ENCODE measurements around the gene KLHL6. TPM values are rescaled to one million over a fixed set of nuclear protein-coding genes. Genes with fewer than 3 reads are reported as not detected.

Gene KLHL6
- total and polyA plus RNA-seq, 4 donors: 0.18 to 6.8 (median 2.9) TPM

GRCh38 chr3:183554377-183554776, 1.1 kb downstream of the KLHL6 start:
- no peak for ATAC-seq (ENCODE audit: low FRiP score)
- no peak for DNase-seq
- Histone ChIP-seq H3K4me3 (ENCODE audit: low read length in 2 of 2) (no peak overlapping the region), H3K4me1 (ENCODE audit: control insufficient read depth in 1 of 2, insufficient read depth in 2 of 2, low read length in 2 of 2) (peaks cover 0 to 3% of the 10 kb centered on the region in 2 donors), H3K9me3 (ENCODE audit: control insufficient read depth, low read length) (no peaks in the 10 kb centered on the region), H3K27ac (ENCODE audit: low read depth in 1 of 2, low read length in 2 of 2) (no peak overlapping the region), H3K36me3 (ENCODE audit: control insufficient read depth in 1 of 2, insufficient read depth in 2 of 2, low read length in 1 of 2) (no peaks in the 10 kb centered on the region), H3K27me3 (ENCODE audit: control insufficient read depth in 1 of 2, insufficient read depth in 2 of 2, low read length in 1 of 2) (no peaks in the 10 kb centered on the region)
- 90 to 93% methylated on average over 1 of the region's 1 CpG for WGBS, 2 donors
- intact Hi-C loops (cut with DNase I): no loop called here

DNA sequence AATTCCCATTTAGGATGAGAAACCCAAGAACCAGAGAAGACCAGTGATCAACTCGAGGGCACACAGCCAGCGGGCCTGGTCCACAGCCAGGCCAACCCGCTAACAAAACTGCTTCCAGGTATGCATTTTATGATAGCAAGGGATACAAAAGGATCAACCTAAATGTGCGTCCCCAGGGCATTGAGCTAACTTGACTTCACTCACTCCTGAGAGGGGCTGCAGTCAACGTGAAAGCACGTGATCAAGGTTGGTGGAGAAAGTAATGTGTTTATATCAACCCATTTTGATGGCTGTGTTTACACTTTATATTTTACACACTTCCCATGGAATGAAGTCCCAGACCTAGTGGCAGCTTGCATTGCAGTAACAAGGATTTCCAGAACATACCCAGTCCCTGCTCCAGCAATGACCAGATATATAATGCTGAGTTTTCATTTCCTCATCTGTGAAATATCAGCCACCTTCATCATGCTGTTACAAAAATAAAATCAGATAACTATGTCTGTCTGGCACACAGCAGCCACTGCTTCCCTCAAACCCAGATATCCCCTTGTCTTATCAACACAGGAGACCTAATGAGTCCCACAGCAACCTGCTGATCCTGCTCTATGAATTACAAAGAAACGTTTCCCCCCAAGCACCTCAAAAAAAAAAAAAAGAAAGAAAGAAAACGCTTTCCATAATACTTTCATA, 2.0 kb downstream of the KLHL6 start:
- Histone ChIP-seq H3K4me3 (ENCODE audit: low read length in 2 of 2) (no peak overlapping the region), H3K36me3 (ENCODE audit: control insufficient read depth in 1 of 2, insufficient read depth in 2 of 2, low read length in 1 of 2) (no peaks in the 10 kb centered on the region), H3K4me1 (ENCODE audit: control insufficient read depth in 1 of 2, insufficient read depth in 2 of 2, low read length in 2 of 2) (peaks cover 0 to 3% of the 10 kb centered on the region in 2 donors), H3K27me3 (ENCODE audit: control insufficient read depth in 1 of 2, insufficient read depth in 2 of 2, low read length in 1 of 2) (no peaks in the 10 kb centered on the region), H3K9me3 (ENCODE audit: control insufficient read depth, low read length) (no peaks in the 10 kb centered on the region), H3K27ac (ENCODE audit: low read depth in 1 of 2, low read length in 2 of 2) (no peak overlapping the region)
- 64 to 70% methylated on average over 8 of the region's 8 CpGs for WGBS, 2 donors
- ATAC-seq (ENCODE audit: low FRiP score): no peak
- DNase-seq: no peak
- intact Hi-C loops (cut with DNase I): no loop called here

- Histone ChIP-seq H3K36me3 (ENCODE audit: control insufficient read depth in 1 of 2, insufficient read depth in 2 of 2, low read length in 1 of 2) (no peaks in the 10 kb centered on the region), H3K4me1 (ENCODE audit: control insufficient read depth in 1 of 2, insufficient read depth in 2 of 2, low read length in 2 of 2) (peaks cover 0 to 3% of the 10 kb centered on the region in 2 donors), H3K27ac (ENCODE audit: low read depth in 1 of 2, low read length in 2 of 2) (no peak overlapping the region), H3K27me3 (ENCODE audit: control insufficient read depth in 1 of 2, insufficient read depth in 2 of 2, low read length in 1 of 2) (no peaks in the 10 kb centered on the region), H3K9me3 (ENCODE audit: control insufficient read depth, low read length) (no peaks in the 10 kb centered on the region), H3K4me3 (ENCODE audit: low read length in 2 of 2) (no peak overlapping the region)
- no peak for DNase-seq
- no peak for ATAC-seq (ENCODE audit: low FRiP score)
- 90 to 91% methylated on average over 6 of the region's 6 CpGs for WGBS, 2 donors
- intact Hi-C loops (cut with DNase I): no loop called here
Measured at GRCh38 chr3:183551930-183552329, 3.6 kb downstream of the KLHL6 start.

DNA sequence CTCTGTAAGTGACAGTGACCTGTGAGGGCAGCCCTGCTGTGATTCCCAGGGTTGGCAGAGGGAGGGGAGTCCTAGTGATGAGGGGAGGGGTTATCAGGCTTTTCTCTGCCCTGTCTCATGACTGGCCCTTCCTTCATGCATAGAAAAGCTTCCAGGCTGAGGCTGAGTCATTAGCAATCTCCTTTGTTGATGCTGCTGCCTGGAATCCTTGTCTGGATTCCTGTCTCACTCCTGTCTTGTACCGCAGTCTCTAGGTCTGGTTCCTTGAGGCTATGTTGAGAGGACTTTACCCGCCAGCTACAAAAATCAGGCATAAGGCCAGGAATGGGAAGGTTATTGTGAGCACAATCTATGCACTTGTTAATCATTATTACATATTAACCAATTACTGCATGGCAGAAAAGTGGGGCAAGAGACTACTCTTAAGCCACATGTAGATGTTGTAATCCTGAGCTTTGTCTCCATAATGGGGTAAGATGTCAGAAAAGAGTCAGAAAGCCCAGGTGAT, 7.2 kb downstream of the KLHL6 start:
- 51 to 52% methylated on average over 2 of the region's 2 CpGs for WGBS, 2 donors
- no peaks in the 10 kb centered on the region for H3K36me3 ChIP-seq (ENCODE audit: control insufficient read depth in 1 of 2, insufficient read depth in 2 of 2, low read length in 1 of 2)
- H3K4me3 ChIP-seq (ENCODE audit: low read length in 2 of 2): no peak overlapping the region
- DNase-seq (no peak), ATAC-seq (ENCODE audit: low FRiP score) (no peak)
- peaks cover 0 to 3% of the 10 kb centered on the region in 2 donors for H3K4me1 ChIP-seq (ENCODE audit: control insufficient read depth in 1 of 2, insufficient read depth in 2 of 2, low read length in 2 of 2)
- intact Hi-C loops (cut with DNase I): no loop called here
- no peaks in the 10 kb centered on the region for H3K27me3 ChIP-seq (ENCODE audit: control insufficient read depth in 1 of 2, insufficient read depth in 2 of 2, low read length in 1 of 2)
- H3K27ac ChIP-seq (ENCODE audit: low read depth in 1 of 2, low read length in 2 of 2): no peak overlapping the region
- no peaks in the 10 kb centered on the region for H3K9me3 ChIP-seq (ENCODE audit: control insufficient read depth, low read length)

DNA sequence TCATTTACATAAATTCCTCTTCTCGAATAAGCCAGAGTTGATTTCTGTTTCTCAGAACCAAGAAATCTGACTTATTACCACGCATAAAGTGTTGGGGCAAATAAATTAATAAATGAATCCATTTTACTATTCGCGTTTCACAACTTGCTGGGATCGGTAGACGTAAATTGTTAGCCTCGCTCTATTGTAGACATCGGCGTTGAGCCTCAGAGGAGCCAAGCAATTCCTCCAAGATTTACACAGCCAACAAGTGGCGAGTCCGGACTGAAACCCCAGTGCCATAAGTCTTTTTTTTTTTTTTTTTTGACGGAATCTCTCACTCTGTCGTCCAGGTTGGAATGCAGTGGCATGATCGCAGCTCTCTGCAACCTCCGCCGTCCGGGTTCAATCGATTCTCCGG, 8.9 kb downstream of the KLHL6 start:
- WGBS, 2 donors: 91 to 93% methylated on average over 19 of the region's 19 CpGs
- Histone ChIP-seq H3K36me3 (ENCODE audit: control insufficient read depth in 1 of 2, insufficient read depth in 2 of 2, low read length in 1 of 2) (no peaks in the 10 kb centered on the region), H3K27me3 (ENCODE audit: control insufficient read depth in 1 of 2, insufficient read depth in 2 of 2, low read length in 1 of 2) (no peaks in the 10 kb centered on the region), H3K4me3 (ENCODE audit: low read length in 2 of 2) (no peak overlapping the region), H3K27ac (ENCODE audit: low read depth in 1 of 2, low read length in 2 of 2) (no peak overlapping the region), H3K4me1 (ENCODE audit: control insufficient read depth in 1 of 2, insufficient read depth in 2 of 2, low read length in 2 of 2) (no peaks in the 10 kb centered on the region), H3K9me3 (ENCODE audit: control insufficient read depth, low read length) (no peaks in the 10 kb centered on the region)
- intact Hi-C loops (cut with DNase I): no loop called here
- ATAC-seq (ENCODE audit: low FRiP score) (no peak), DNase-seq (no peak)

GRCh38 chr3:183545708-183546107, 9.8 kb downstream of the KLHL6 start:
- Histone ChIP-seq H3K9me3 (ENCODE audit: control insufficient read depth, low read length) (no peaks in the 10 kb centered on the region), H3K36me3 (ENCODE audit: control insufficient read depth in 1 of 2, insufficient read depth in 2 of 2, low read length in 1 of 2) (no peaks in the 10 kb centered on the region), H3K27me3 (ENCODE audit: control insufficient read depth in 1 of 2, insufficient read depth in 2 of 2, low read length in 1 of 2) (no peaks in the 10 kb centered on the region), H3K4me3 (ENCODE audit: low read length in 2 of 2) (no peak overlapping the region), H3K4me1 (ENCODE audit: control insufficient read depth in 1 of 2, insufficient read depth in 2 of 2, low read length in 2 of 2) (no peaks in the 10 kb centered on the region), H3K27ac (ENCODE audit: low read depth in 1 of 2, low read length in 2 of 2) (no peak overlapping the region)
- intact Hi-C loops (cut with DNase I): no loop called here
- 85 to 86% methylated on average over 6 of the region's 6 CpGs for WGBS, 2 donors
- ATAC-seq (ENCODE audit: low FRiP score) (no peak), DNase-seq (no peak)

DNA sequence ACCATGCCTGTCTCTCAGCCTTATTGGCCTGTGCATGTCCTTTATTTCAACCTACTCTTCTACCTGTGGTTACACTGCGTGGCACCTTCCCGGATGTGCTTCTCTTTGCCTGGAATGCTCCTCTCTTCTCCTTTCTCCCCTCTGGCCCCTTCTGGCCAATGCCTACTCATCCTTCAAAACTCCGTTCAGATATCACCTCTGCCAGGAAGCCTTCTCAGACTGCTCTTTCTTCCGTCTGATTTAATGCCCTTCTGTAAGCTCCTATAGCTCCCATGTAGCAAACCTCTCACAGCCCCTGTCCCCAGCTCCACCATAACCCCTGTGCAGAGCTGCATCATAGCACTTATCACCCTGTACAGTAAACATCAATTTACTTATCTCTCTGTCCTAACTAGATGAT, 13.2 kb downstream of the KLHL6 start:
- no peaks in the 10 kb centered on the region for H3K27me3 ChIP-seq (ENCODE audit: control insufficient read depth in 1 of 2, insufficient read depth in 2 of 2, low read length in 1 of 2)
- no peaks in the 10 kb centered on the region for H3K9me3 ChIP-seq (ENCODE audit: control insufficient read depth, low read length)
- no peak for DNase-seq
- 90 to 97% methylated on average over 4 of the region's 4 CpGs for WGBS, 2 donors
- intact Hi-C loops (cut with DNase I): no loop called here
- H3K36me3 ChIP-seq (ENCODE audit: control insufficient read depth in 1 of 2, insufficient read depth in 2 of 2, low read length in 1 of 2): no peaks in the 10 kb centered on the region
- H3K4me1 ChIP-seq (ENCODE audit: control insufficient read depth in 1 of 2, insufficient read depth in 2 of 2, low read length in 2 of 2): no peaks in the 10 kb centered on the region
- ATAC-seq (ENCODE audit: low FRiP score): no peak
- H3K4me3 ChIP-seq (ENCODE audit: low read length in 2 of 2): no peak overlapping the region
- H3K27ac ChIP-seq (ENCODE audit: low read depth in 1 of 2, low read length in 2 of 2): no peak overlapping the region

GRCh38 chr3:183541738-183542137, 13.8 kb downstream of the KLHL6 start:
- H3K27ac ChIP-seq (ENCODE audit: low read depth in 1 of 2, low read length in 2 of 2): no peak overlapping the region
- DNase-seq (no peak), ATAC-seq (ENCODE audit: low FRiP score) (no peak)
- intact Hi-C loops (cut with DNase I): no loop called here
- 69% methylated on average over 3 of the region's 3 CpGs for WGBS, 2 donors
- no peaks in the 10 kb centered on the region for H3K27me3 ChIP-seq (ENCODE audit: control insufficient read depth in 1 of 2, insufficient read depth in 2 of 2, low read length in 1 of 2)
- H3K4me1 ChIP-seq (ENCODE audit: control insufficient read depth in 1 of 2, insufficient read depth in 2 of 2, low read length in 2 of 2): no peaks in the 10 kb centered on the region
- H3K4me3 ChIP-seq (ENCODE audit: low read length in 2 of 2): no peak overlapping the region
- H3K9me3 ChIP-seq (ENCODE audit: control insufficient read depth, low read length): no peaks in the 10 kb centered on the region
- no peaks in the 10 kb centered on the region for H3K36me3 ChIP-seq (ENCODE audit: control insufficient read depth in 1 of 2, insufficient read depth in 2 of 2, low read length in 1 of 2)

DNA sequence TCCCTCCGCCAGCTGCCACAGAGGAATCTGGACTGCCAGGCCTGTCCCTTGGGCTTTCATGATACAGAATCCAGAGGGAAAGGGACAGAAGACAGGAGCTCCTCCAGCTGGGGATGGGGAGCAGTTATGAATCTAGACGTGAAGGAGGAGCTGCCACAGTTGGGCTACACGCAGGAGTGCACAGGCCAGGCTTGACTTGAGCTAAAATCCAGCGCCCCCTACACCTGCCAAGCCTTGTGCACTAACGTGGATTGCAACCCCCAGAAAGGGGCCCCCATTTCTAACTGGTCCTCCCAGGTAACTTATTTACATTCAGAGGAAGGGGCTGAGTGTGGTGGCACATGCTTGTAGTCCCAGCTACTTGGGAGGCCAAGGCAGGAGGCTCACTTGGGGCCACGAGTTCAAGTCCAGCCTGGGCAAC, 14.3 kb downstream of the KLHL6 start:
- intact Hi-C loops (cut with DNase I): no loop called here
- 75% methylated on average over 6 of the region's 6 CpGs for WGBS, 2 donors
- DNase-seq: no peak

More for the DNA sequence above, 14.3 kb downstream of the KLHL6 start:
- no peak for ATAC-seq (ENCODE audit: low FRiP score)
- Histone ChIP-seq H3K9me3 (ENCODE audit: control insufficient read depth, low read length) (no peaks in the 10 kb centered on the region), H3K27ac (ENCODE audit: low read depth in 1 of 2, low read length in 2 of 2) (no peak overlapping the region), H3K27me3 (ENCODE audit: control insufficient read depth in 1 of 2, insufficient read depth in 2 of 2, low read length in 1 of 2) (no peaks in the 10 kb centered on the region), H3K4me1 (ENCODE audit: control insufficient read depth in 1 of 2, insufficient read depth in 2 of 2, low read length in 2 of 2) (no peaks in the 10 kb centered on the region), H3K36me3 (ENCODE audit: control insufficient read depth in 1 of 2, insufficient read depth in 2 of 2, low read length in 1 of 2) (no peaks in the 10 kb centered on the region), H3K4me3 (ENCODE audit: low read length in 2 of 2) (no peak overlapping the region)

All from aorta (tissue), 5 donors.